Measurements from ENCODE around the gene ZNF688.

- peak; percentile 9 for TF ChIP-seq SP1 (IDR thresholded peaks at IDR 0.05)
- no peak for TF ChIP-seq CTCF (IDR thresholded peaks at IDR 0.05; ENCODE audit: low read depth, low read length, missing input control)
These were observed 36.3 kb downstream of the ZNF688 start for GRCh38 chr16:30535106-30535776.

Data from liver (tissue), 3 donors.